Measurements from ENCODE around the gene ADRM1.

DNA sequence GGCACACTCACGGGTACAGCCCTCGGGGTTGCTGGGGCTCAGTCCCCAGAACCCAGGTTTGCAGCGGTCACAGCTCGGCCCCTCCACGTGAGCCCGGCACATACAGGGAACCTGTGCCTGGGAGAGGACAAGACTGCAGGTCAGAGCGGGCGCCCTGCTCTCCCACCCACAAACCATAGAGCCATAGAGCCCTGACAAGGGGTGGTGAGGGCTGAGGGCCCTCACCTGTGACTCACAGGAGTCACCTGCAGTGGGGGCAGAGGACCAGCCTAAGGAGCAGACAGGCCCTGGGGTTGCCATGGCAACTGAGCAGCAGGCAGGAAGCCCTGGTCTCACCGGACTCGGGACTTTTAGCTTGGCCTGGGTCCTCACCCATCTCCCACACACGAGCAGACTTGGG lies 33.5 kb downstream of the ADRM1 start:
- TF ChIP-seq EP300 (IDR thresholded peaks at IDR 0.05) (no peak), POLR2A (IDR thresholded peaks at IDR 0.05) (no peak), POLR2AphosphoS5 (IDR thresholded peaks at IDR 0.05) (no peak)
- TF ChIP-seq, protein P1, sequence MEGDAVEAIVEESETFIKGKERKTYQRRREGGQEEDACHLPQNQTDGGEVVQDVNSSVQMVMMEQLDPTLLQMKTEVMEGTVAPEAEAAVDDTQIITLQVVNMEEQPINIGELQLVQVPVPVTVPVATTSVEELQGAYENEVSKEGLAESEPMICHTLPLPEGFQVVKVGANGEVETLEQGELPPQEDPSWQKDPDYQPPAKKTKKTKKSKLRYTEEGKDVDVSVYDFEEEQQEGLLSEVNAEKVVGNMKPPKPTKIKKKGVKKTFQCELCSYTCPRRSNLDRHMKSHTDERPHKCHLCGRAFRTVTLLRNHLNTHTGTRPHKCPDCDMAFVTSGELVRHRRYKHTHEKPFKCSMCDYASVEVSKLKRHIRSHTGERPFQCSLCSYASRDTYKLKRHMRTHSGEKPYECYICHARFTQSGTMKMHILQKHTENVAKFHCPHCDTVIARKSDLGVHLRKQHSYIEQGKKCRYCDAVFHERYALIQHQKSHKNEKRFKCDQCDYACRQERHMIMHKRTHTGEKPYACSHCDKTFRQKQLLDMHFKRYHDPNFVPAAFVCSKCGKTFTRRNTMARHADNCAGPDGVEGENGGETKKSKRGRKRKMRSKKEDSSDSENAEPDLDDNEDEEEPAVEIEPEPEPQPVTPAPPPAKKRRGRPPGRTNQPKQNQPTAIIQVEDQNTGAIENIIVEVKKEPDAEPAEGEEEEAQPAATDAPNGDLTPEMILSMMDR (IDR thresholded peaks at IDR 0.05): no peak
